ENCODE data around the gene DPYSL5.
A peak's percentile ranks its signal among the peaks of the same experiment; 100 is the strongest.

Gene DPYSL5

DNA sequence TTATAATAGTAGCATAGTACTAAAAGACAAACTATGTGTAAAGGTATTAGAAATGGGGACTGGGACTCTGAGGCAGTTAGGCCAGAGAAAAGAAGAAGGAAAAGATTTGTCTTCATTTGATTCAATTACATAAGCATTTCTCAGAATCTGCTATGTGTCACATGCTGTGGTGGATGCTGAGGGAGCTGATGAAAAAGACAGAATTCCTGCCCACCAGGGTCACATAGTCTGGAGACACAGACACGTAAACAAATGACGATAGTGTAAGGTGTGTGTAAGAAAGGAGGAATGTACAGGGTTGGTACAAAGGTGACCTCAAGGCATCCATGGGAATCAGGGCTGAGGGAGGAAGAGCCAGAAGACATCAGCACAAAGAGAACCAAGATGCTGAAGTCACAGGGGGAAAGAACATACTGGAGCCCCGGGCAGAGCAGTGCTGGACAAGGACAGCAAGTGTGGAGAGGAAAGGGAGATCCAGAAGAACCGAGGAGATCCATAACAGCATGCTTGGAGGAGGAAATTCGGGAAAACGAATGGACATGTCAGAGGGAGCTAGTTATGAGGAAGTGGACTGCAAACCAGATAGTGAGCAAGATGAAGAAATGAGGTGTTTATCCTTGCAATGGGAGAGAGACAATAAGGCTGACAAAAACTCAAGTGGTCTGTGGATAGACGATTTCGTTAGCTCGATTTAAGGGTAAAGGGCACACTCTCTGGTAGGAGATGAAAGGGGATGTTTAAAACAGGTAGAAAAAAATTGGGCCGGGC lies 121.3 kb downstream of the DPYSL5 start:
- DNase-seq, result no peak

DNA sequence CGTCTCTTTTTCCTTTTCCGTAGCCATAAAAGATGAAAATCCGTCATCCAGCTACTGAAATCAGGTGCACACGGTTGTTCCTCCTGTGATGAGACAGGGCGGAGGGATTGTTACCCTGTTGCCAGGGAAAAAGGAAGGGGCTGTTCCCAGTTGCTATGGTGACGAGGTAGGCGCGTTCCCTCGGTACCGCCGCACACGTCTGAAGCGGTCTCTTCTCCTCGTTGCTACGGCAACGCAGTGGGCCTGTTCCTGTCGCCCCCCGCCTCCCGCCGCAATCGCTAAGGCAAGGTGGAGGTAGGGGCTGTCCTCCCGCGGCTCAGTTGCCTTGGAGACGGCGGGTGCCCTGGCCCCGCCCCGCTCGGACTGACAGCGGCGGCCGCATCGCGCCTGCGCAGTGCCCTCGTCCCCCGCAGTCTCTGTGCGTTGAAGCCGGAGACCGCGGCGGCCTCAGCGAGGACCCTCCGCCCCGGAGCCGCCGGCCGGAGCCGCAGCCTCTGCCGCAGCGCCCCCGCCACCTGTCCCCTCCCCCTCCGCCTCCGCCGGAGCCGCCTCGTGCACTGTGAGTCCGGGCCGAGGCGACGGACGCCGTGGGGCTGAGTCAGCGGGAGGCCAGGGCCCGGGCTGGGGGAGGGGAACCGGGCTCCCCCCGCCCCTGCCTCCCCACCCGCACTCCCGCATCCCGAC lies 122.5 kb downstream of the DPYSL5 start, which contains the start of gene MAPRE3:
MAPRE3 (plus strand) TSS at position 394 of the 684 bp plus-strand sequence. CDS start 51,582 bp downstream, outside the sequence.
- DNase-seq, result peak; percentile 90 to 95

DNA sequence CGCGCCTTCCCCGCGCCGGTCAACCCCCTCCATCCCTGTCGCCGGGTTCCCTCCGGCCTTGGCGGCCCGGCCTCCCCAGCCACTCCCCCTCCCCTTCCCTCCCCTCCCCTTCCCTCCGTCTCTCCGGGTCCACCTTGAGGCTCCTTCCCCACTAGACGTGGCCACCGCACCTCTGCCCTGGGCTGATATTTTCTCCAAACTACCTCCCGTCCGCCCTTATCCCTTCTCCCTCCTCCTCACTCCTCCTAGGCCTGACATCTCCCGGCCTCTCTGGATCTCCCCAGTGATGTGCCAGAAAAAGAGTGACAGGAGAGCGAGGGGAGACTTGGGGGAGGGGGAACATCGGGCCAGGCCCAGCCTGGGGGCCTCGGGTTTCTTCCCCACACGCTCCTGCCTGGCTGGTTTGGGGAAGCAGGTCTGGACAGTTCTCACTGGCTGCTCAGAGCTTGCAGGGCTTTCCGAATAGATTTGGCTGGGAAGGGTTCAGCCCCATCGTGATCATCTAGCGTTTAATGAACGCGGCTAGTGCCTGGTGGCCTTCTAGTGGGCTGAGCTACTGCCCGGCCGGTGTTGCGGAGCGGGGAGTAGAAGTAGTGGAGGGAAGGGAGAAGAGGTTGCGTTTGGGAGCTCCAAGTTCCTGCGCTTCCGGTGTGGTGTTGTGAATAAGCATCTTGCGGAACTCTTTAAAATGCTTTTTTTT lies 123.1 kb downstream of the DPYSL5 start:
- peak; percentile 18 to 35 for DNase-seq

DNA sequence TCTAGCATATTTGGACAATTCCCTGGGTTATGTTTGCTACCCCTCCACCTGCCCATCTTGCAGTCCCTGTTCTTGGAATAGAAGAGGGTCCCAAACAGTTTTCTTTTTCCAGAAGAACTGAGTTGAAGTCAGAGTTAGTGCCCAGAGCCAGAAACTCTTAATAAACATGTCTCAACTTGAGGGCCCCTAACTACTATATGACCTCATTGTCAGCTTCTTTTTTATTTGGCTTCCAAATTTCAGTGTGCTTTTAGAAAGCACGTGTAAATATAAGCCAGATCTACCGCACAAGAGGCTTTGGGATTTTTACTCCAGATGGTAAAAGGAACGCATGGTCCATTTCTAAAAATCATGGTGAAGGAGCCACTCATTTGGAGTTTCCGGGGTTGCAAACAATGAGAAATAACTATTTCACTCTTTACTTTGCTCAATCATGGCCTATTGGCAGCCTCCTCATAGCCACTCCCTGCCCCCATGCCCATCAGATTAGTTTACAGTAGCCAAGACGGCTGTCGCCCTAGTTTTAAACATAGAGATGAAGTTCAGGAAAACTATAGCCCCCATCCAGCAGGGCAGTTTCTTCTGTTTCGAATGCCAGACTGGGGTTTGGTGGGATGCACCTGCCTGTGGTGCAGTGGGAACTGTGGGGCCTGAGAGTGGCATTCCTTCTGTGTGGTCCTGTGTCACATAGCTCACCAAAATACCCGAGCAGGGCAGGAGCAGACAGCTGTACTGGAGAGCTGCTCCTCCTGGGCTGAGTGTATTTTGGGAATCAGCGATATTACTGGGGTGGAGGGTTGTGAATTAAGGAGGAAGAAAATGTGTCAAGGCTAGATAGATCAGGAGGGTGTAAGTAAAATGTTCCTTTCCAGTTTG lies 124.2 kb downstream of the DPYSL5 start:
- no peak for DNase-seq

DNA sequence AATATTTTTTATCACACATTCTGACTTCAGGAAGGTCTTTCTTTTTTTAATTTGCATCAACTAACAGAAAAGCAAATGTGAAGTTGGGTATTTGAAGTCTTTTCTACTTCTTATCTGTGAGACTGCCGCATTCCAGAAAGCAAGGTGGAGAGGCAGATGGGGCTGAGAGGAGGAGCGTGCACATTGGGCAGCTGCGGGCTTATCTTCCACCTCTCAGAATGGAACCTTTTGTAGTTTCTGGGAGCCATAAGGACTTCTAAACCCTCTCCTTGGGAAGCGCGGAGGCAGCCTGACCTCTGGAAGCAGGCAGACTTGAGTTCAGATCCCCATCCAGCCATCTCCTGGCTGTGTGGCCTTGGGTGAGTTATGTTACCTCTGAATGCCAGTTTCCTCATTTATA lies 126.4 kb downstream of the DPYSL5 start:
- no peak for DNase-seq

DNA sequence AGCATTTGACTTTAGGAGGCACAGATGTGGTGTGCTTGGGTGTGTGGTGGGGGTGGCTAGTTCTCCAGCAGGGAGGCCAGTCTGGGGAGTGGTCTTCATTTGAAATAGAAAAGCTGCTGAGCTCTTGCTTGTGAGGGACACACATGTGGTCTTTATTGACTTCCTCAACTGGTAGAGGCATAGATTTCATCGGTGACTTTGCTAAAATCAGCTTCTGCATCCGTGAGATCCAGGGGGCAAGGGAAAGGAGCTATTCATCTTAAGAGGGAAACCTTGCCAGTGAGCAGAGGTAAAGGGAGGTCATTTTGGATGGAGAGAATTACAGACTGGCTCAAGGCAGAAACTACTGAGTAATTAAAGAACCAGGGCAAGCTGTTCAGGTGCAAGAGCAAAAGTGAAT lies 127.2 kb downstream of the DPYSL5 start:
- no peak for DNase-seq

DNA sequence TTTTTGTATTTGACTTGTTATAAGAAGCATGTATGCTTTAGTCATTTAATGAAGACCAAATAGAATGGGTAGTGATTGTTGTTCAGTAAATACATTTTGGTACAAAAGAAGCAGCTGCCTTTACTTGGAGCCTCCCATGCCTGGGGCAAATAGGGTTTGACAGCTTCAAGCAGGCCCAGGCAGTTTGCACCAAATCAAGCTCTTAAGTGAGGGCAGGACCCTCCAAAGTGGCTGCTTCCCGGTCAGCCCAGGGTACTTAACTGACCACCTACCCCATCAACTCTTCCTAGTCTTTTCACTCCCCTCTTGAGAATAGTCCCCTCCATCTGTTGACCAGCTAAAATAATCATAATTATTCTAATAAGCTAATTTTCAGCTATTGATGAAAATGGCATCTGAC lies 127.7 kb downstream of the DPYSL5 start:
- no peak for DNase-seq

DNA sequence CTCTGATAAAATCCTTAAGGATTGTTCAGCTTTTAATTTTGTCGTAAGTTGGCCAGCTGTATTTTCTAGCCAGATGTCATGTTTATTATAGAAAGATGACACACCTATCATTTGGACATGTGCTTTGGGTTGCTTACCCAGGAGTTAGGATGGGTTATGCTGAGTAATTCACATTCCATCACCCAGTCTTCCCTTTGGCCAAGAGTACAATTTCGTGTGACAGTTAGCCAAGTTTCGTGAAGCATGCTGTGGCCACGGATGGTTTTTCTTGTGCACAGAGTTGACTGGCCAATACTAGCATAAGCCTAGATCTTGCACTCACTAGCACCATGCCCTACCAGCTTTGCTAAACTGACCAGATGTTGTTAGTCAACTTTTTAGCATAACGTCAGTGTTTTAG lies 128.3 kb downstream of the DPYSL5 start:
- no peak for DNase-seq

DNA sequence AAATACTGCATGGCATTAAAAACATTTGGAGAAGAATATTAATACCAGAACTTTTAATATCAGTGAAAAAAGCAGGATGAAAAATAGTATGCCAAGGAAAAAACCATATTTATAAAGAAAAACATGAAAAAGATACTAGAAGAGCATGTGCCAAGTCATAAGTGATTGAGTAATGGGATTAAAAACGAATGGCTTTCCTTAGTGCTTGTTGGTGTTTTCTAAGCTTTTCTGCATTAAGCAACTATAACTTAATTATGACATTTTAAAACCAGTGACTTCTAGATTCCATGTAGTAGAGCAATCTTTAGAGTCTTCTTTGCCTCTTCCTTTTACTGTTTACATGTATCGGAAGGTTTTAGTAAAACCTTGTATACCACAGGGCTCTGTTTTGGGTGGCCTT lies 129.1 kb downstream of the DPYSL5 start:
- no peak for DNase-seq

DNA sequence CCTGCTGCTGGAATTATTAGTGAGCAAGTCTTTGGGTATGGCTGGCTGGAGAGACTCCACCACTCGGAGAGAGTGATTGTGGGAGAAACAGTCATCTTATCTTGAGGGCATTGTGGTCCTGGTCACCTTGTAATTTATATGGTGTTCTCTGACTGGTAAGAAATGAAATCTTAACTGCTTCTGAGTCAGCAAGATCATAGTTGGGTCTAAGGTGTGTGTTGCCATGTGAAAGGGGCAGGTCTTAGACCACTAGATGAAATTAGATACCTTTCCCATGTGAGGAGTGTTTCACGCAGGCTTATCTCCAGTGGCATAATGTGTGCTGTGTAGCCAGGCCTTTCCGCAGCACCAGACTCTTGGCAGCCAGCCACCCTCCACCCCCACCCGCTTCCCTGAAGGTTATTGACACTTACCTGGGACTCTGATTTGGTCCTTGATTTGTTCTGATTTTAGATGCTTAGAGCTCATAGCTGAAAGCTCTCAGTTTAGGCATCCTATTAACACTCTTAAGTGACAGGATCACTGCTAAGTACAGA lies 130.2 kb downstream of the DPYSL5 start:
- DNase-seq, result peak; percentile 56 to 76

DNA sequence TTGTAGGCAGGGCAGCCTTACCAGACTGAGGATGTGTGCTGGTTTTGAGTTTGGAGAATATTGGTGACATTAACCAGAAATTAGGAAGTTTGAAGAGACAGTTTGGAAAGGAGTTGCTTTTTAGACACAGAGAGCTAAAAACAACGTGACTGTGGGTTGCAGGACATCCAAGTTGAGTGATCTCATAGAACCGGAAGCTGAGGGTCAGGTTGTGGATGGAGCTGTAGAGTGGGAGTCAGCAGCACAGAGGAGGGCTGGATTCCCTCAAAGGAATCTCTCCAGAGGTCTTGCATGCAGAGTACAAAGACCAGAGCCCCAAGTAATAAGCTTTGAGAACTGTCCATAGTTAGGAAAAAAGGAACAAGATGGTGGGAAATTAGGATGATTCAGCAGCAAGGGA lies 131.8 kb downstream of the DPYSL5 start:
- no peak for DNase-seq

DNA sequence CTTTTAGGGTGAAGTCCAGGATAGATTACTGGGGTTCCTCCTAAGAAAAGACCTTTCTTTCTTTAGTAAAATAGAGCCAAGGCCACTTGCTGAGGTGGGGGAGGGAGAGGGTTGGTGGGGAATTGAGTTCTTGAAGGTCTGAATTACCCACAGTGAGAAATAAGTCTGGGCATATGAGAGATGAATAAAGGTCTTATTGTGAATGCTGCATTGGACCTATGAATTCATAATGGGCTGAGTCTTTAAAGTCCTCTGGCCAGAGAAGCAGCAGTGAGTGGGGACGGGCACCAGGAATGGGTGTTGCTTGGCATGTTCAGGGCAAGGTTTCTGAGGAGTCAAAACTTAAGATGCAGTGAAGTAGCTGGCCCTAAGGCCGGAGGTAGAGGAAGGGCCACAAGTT lies 133.0 kb downstream of the DPYSL5 start:
- no peak for DNase-seq

DNA sequence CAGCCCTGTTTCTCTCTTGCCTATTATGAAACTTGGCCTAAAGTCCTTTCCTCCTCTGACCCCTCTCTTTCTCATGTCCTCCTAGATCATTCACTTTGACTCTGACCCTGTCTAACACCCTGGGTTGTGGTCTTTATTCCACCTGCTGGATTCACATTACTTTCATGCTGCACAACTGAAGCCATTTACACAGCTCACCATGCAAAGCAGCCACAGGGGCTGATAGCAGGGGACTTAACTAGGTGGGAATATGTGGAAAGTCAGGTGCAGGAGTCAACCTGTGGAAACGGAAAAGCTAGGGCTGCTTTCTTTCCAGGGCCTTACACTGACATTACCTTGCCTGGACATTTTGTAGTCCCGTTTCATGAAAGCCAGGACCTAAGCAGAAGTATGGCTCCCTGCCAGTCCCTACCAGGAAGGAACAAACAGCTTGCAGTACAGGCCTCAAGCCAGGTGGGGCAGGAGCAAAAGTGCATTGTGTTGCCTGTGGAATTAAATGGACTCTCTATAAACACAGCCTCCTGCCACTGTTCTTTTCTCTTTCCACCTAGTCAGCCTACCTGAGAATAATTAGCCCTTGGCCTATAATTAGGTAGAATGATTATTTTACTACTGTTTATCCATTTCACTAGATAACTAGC lies 134.3 kb downstream of the DPYSL5 start:
- peak; percentile 91 to 98 for DNase-seq

DNA sequence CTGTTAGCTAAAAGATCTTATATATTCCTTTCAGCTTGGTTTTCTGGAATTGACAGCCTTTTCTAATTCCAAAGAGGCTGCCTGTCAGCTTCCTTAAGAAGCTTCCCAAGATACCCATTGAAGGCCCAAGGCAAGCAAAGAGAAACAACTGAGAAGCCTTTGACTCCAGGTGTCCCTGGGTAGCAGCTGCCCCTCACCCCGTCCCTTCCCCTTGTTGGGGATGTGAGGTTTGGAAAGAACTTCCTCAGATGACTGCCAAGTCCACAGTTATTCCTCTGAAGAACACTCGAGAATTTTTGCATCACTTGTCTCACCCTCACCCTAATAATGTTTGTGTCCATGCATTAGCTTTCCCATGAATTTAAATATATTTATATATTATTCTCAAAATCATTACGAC lies 135.8 kb downstream of the DPYSL5 start:
- DNase-seq, result no peak

DNA sequence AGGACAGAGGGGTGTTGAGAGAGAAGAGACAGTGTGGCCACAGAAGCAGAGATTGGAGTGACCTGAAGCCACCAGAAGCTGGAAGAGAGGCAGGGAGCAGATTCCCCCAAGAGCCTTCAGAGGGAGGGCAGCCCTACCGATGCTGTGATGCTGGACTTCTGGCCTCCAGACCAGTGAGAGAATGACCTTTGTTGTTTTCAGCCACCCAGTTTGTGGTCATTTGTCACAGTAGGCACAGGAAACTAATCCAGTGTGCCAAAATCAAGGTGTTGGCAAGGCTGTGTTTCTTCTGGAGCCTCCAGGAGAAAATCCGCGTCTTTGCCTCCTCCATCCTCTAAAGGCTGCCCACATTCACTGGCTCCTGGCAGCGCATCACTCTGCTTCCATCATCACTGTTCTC lies 137.9 kb downstream of the DPYSL5 start:
- DNase-seq, result no peak

DNA sequence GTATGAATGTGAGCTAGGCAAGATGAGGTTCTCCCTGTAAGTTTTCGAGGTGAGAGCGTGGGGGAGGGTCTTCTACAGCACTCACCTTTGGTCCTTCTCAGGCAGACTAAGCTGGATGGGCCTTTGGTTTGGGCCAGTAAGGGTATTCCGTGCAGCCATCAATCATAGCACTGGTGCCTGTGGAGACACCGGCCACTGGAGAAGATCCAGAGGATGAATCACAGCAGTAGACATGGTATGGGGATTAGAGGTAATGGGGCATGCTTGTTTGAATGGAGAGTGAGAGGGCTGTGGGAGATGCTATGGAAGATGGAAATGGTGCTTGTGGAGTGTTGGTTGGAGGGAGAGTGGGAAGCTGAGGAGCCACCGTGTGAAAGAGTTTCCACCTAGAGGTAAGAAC lies 138.6 kb downstream of the DPYSL5 start:
- no peak for DNase-seq

DNA sequence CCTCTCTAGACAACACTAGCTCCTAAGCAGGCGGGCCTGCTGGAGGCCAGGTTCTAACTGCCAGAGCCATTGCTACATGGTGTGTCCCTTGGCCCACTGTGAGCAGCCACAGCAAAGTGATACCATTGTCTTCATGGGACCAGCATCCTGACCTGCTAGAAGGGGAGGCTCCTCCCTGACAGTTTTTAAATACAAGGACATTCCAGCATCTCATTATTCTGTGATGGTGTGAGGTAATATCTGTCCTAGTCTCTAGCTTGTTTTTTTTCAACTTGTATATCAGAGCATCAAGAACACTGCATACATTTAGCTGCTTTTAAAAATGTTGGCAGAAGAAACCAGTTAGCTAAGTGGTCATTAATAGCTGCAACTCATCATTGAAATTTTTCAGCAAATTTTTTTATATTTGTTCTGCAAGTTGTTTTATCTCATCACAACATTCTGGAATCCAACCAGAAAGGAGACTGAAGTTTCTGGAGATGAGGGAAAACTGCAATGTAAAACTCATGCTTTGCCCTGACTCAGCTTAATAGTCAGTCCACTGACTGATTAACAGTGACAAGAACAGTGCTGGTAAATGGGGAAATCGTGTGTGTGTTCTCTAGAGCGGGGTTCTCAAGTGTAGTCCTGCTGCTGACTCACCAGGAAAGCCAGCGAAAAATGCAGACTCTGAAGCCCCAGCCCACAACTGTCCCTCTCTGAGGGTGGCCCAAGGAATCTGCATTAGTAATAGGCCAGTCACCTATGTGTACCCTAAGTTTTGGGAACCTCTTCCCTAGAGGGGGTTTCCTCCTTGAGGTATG lies 140.3 kb downstream of the DPYSL5 start:
- DNase-seq, result no peak

DNA sequence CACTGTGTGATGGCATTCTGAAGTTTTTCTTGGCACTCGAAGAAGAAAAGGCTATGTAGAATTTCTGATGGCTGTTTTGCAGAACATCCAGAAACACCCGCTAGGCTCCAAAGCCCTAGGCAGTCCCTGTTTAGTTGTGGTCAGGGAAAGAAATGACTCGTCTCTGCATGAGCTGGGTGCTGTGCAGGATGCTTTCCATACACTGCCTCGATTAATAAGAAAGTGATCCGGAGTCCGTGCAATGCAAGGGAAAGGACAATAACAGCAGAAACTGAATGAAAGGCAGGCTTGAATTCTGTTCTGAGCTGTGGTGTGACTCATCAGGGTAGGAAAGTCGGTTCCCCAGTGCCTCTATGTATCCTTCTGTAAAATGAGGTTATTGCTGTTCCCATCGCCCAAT lies 141.2 kb downstream of the DPYSL5 start:
- DNase-seq, result no peak

DNA sequence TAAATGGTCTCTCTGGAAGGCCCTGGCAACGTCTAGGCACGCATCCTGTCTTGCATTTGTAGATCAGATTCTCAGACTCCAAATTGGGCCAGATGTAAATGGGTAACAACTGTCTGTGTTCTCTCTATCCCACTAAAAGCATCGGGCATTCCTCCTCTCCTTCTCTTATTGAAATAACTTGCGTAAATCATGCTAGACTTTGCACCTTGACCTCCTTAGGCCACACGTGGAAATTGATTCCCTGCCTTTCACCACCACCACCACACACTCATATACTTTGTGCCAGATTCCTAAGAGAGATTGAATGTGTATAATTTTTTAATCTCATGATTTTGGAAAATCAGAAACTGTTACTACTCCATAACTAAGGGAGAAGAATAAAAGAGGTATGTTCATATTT lies 143.8 kb downstream of the DPYSL5 start:
- no peak for DNase-seq

DNA sequence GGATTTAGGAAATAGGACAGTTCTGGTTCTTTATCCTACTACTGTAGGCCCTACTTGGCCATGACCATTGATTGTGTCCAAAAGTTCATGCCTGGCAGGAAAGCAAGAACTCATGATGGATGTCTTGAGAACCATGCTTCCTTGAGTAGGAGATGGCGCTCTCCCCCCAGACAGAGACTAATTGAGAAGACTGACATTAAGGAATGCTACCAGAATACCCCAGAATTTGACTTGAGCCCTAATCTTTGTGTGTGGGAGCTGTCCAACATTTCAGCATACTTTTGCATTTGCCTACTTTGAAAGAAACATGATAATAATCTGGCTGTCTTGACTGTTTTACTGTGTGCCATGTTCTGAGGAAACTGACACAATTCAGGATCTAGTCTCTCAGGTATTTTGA lies 145.8 kb downstream of the DPYSL5 start:
- no peak for DNase-seq

DNA sequence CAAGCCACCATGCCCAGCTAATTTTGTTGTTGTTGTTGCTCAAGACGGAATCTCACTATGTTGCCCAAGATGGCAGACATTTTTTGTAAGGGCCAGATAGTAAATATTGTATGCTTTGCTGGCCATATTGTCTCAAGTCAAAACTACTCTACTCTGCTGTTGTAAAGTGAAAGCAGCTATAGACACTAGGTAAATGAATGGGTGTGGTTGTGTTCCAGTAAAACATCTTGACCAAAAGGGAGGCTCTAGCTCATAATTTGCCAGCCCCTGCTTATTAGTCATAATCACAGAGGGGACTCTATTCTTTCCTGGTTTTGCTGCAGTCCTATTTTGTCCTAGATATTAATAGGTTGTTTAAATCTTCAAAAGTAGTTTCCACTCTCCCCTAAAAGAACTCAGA lies 147.1 kb downstream of the DPYSL5 start:
- no peak for DNase-seq
